IMR-90 (cell line): ENCODE results near the gene LTBP1.

Experiments
- CTCF ChIP-seq: conservative IDR thresholded peaks from 2 replicates; pipeline ENCODE4 v1.5.1; 2012; ENCODE audit warnings: mild to moderate bottlenecking, low read depth, low read length, improper control_type of control experiment
- MAZ ChIP-seq: IDR thresholded peaks from 2 replicates; pipeline ENCODE4 v1.6.1; 2012; ENCODE audit warnings: low read depth, mild to moderate bottlenecking, low read length, improper control_type of control experiment, moderate library complexity, borderline replicate concordance
- POLR2A ChIP-seq: IDR thresholded peaks from 2 replicates; pipeline ENCODE4 v1.6.1; 2012; ENCODE audit warnings: mild to moderate bottlenecking, low read depth, low read length
- RFX5 ChIP-seq: IDR thresholded peaks from 2 replicates; pipeline ENCODE4 v1.8.0; 2012; ENCODE audit warnings: low read depth, mild to moderate bottlenecking, low read length, moderate library complexity
- USF2 ChIP-seq: fragments of 150-350 bp; IDR thresholded peaks from 2 replicates; pipeline ENCODE4 v1.6.1; 2017; ENCODE audit warnings: mild to moderate bottlenecking, antibody characterized with exemption, low read length, low read depth

- TF ChIP-seq POLR2A (no peak), MAZ (peak; percentile 59), CTCF (no peak), RFX5 (no peak), USF2 (peak; percentile 71)
Measured at GRCh38 chr2:33275689-33276444, 329.1 kb downstream of the LTBP1 start.
